PC-9 (cell line): ENCODE results near the gene PRKCA. TPM values are rescaled to one million over a fixed set of nuclear protein-coding genes. Genes with fewer than 3 reads are reported as not detected.

Source experiments
- BruUV-seq: library from RNA; stranded (reverse); fragments of 400-500 nt; replicated peaks from 2 replicates; lab custom pipeline; 2021; lab: Mats Ljungman, UMichigan
- CTCF ChIA-PET: fragments of 300-600 bp; sonication (Branson Sonifier 250); formaldehyde crosslinking; loops from one replicate; lab custom pipeline; 2022; ENCODE audit warnings: antibody characterized with exemption; lab: Charles Lee
- POLR2A ChIA-PET: fragments of 300-600 bp; sonication (Branson Sonifier 250); formaldehyde crosslinking; loops from one replicate; lab custom pipeline; 2022; ENCODE audit warnings: antibody characterized with exemption; ENCODE audit not compliant: unreplicated experiment; lab: Charles Lee
- DNase-seq, 2 experiments: peaks; one replicate each; pipeline versions ENCODE4 v3.0.0 to v3.0.0-alpha.2; 2015 to 2022; ENCODE audit warnings: mixed read lengths in 1 of 2
- H2AFZ ChIP-seq: fragments of 200-600 bp; sonication (generic); 2 replicates; pipeline ENCODE4 v1.8.1; 2017; ENCODE audit warnings: antibody characterized with exemption
- H3F3A ChIP-seq: fragments of 200-600 bp; sonication (generic); 2 replicates; pipeline ENCODE4 v1.8.1; 2017; ENCODE audit warnings: antibody characterized with exemption, mild to moderate bottlenecking, low read depth; ENCODE audit not compliant: insufficient read depth
- H3K27ac ChIP-seq: fragments of 200-600 bp; sonication (generic); 2 replicates; pipeline ENCODE4 v1.6.1; 2016; ENCODE audit warnings: mixed run types
- H3K27me3 ChIP-seq: fragments of 200-600 bp; sonication (generic); 2 replicates; pipeline ENCODE4 v1.6.1; 2016; ENCODE audit warnings: low read depth, mixed run types; ENCODE audit not compliant: insufficient read depth
- H3K36me3 ChIP-seq: fragments of 200-600 bp; sonication (generic); 2 replicates; pipeline ENCODE4 v1.6.1; 2016; ENCODE audit warnings: low read depth, mixed run types
- H3K4me1 ChIP-seq: fragments of 200-600 bp; sonication (generic); replicated peaks from 2 replicates; pipeline ENCODE4 v1.6.1; 2016; ENCODE audit warnings: mixed run types; ENCODE audit not compliant: insufficient read depth
- H3K4me2 ChIP-seq: fragments of 200-600 bp; sonication (generic); 2 replicates; pipeline ENCODE4 v1.6.1; 2017; ENCODE audit warnings: mixed run types
- H3K4me3 ChIP-seq: fragments of 200-600 bp; sonication (generic); 2 replicates; pipeline ENCODE4 v1.6.1; 2016; ENCODE audit warnings: mixed run types
- H3K79me2 ChIP-seq: fragments of 200-600 bp; sonication (generic); 2 replicates; pipeline ENCODE4 v1.6.1; 2017; ENCODE audit warnings: low read depth, mixed run types
- H3K9me2 ChIP-seq: fragments of 200-600 bp; sonication (generic); 2 replicates; pipeline ENCODE4 v1.8.1; 2017; ENCODE audit warnings: mild to moderate bottlenecking; ENCODE audit not compliant: insufficient read depth
- H3K9me3 ChIP-seq: fragments of 200-600 bp; sonication (generic); 2 replicates; pipeline ENCODE4 v1.8.1; 2016; ENCODE audit warnings: low read depth; ENCODE audit not compliant: insufficient read depth
- H4K20me1 ChIP-seq: fragments of 200-600 bp; sonication (generic); 2 replicates; pipeline ENCODE4 v1.8.1; 2017; ENCODE audit not compliant: insufficient read depth
- EZH2 ChIP-seq: fragments of 200-600 bp; sonication (generic); IDR thresholded peaks from 2 replicates; pipeline ENCODE4 v1.8.0; 2017; ENCODE audit warnings: antibody characterized with exemption, low read depth
- intact Hi-C: fragments of 100-400 bp; cut with micrococcal nuclease; formaldehyde crosslinking; loops from one replicate; pipeline ENCODE4 v1.10.0; 2022; ENCODE audit not compliant: unreplicated experiment
- total RNA-seq: library from RNA; stranded (reverse); gene quantifications from 2 replicates; pipeline ENCODE4 v1.2.3, GENCODE V29; 2021
- TF ChIP-seq, protein P1 (sequence below): fragments of 200-600 bp; sonication (generic); conservative IDR thresholded peaks from 2 replicates; pipeline ENCODE4 v1.6.1; 2017; ENCODE audit warnings: mixed run types, antibody characterized with exemption, mild to moderate bottlenecking, moderate library complexity

Gene PRKCA
- total RNA-seq, 1 experiment from 2014 or later = 23.1 TPM

DNA sequence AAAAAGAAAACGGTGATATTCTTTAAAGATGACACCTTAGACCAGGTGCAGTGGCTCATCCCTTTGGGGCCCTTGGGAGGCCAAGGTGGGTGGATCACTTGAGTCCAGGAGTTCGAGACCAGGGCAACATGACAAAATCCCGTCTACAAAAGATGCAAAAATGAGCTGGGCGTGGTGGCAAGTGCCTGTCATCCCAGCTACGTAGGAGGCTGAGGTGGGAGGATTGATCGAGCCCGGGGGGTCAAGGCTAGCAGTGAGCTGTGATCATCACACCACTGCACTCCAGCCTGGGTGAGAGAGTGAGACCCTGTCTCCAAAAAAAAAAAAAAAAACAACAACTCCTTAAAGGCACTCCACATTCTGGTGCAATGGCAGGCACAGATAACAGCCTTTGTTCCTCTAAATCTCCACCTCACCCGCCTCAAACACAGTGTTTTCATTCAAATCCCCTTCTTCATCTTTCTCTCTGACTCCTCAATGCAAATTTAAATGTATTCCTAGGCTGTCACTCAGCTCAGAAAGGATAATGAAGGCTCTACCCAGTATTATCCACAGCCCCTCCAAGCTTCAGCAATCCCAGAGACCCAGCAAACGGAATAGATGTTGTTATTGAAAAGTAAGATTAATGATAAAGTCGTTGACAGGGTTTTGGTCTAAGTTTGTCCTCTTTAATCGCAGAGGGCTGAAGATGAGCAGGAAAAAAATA lies 476.3 kb downstream of the PRKCA start:
- H3K27ac ChIP-seq = no peak overlapping the region
- H3K79me2 ChIP-seq = no peaks in the 10 kb centered on the region
- no peak for TF ChIP-seq EZH2
- TF ChIP-seq, protein P1, sequence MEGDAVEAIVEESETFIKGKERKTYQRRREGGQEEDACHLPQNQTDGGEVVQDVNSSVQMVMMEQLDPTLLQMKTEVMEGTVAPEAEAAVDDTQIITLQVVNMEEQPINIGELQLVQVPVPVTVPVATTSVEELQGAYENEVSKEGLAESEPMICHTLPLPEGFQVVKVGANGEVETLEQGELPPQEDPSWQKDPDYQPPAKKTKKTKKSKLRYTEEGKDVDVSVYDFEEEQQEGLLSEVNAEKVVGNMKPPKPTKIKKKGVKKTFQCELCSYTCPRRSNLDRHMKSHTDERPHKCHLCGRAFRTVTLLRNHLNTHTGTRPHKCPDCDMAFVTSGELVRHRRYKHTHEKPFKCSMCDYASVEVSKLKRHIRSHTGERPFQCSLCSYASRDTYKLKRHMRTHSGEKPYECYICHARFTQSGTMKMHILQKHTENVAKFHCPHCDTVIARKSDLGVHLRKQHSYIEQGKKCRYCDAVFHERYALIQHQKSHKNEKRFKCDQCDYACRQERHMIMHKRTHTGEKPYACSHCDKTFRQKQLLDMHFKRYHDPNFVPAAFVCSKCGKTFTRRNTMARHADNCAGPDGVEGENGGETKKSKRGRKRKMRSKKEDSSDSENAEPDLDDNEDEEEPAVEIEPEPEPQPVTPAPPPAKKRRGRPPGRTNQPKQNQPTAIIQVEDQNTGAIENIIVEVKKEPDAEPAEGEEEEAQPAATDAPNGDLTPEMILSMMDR = no peak
- no peaks in the 10 kb centered on the region for H3F3A ChIP-seq
- no peaks in the 10 kb centered on the region for H3K9me3 ChIP-seq
- ChIA-PET CTCF (no interaction called here), POLR2A (no interaction called here)
- H4K20me1 ChIP-seq = no peaks in the 10 kb centered on the region
- no peaks in the 10 kb centered on the region for H3K36me3 ChIP-seq
- no peaks in the 10 kb centered on the region for H3K4me1 ChIP-seq
- H3K9me2 ChIP-seq = no peaks in the 10 kb centered on the region
- DNase-seq = no peak
- no peak overlapping the region for H2AFZ ChIP-seq
- no peaks in the 10 kb centered on the region for H3K27me3 ChIP-seq
- H3K4me2 ChIP-seq = no peak overlapping the region
- intact Hi-C loops = no loop called here
- H3K4me3 ChIP-seq = no peak overlapping the region
- no TSS peak for BruUV-seq

DNA sequence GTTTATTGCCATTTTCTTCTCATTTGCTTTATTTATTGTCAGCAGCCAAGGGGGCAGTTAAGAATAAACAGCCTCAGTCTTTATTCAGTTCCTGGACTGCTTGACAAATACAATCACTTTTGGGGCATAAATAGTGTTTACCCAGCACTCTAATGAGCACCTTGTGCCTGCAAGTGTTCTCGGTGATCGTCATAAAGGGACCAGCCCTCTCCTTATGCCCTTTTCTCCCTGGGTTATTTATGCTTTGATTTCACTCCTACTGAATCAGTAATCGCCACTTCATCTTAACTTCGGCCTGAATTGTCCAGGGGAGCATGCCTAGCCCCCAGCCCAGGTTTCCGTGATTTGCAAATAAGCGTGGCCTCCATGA lies 476.8 kb downstream of the PRKCA start:
- TF ChIP-seq, protein P1 = no peak
- TF ChIP-seq EZH2 = no peak
- Histone ChIP-seq H3K27me3 (no peaks in the 10 kb centered on the region), H3K27ac (no peak overlapping the region), H4K20me1 (no peaks in the 10 kb centered on the region), H3K4me1 (no peaks in the 10 kb centered on the region), H3K9me3 (no peaks in the 10 kb centered on the region), H3K79me2 (no peaks in the 10 kb centered on the region), H2AFZ (no peak overlapping the region), H3K9me2 (no peaks in the 10 kb centered on the region), H3F3A (no peaks in the 10 kb centered on the region), H3K36me3 (no peaks in the 10 kb centered on the region), H3K4me2 (no peak overlapping the region), H3K4me3 (no peak overlapping the region)
- intact Hi-C loops = no loop called here
- BruUV-seq = no TSS peak
- POLR2A ChIA-PET = no interaction called here
- CTCF ChIA-PET = no interaction called here
- no peak for DNase-seq

DNA sequence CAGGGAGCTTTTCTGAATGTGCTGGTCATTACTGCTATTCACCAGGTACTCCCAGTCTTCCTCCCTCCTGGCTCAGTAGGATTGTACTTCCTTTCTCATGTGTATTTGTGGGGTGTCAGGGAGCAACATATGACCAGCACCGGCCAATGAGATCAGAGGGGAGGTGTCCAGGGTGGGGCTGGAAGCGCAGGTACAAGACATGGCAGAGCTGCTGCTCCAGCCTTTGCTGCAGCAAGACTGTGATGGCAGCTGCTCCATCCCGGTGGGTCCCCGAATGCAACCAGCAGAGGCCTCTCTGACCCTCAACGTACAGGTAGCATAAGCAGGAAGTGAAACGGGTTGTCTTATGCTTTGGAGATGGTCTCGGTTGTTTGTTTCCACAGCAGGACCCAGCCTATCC lies 478.7 kb downstream of the PRKCA start:
- Histone ChIP-seq H3K4me1 (no peaks in the 10 kb centered on the region), H3K79me2 (no peaks in the 10 kb centered on the region), H3K4me3 (no peak overlapping the region), H3K27me3 (no peaks in the 10 kb centered on the region), H3K27ac (no peak overlapping the region), H2AFZ (no peak overlapping the region), H3K9me2 (no peaks in the 10 kb centered on the region), H3K4me2 (no peak overlapping the region), H4K20me1 (no peaks in the 10 kb centered on the region), H3K36me3 (no peaks in the 10 kb centered on the region), H3F3A (no peaks in the 10 kb centered on the region), H3K9me3 (no peaks in the 10 kb centered on the region)
- ChIA-PET CTCF (no interaction called here), POLR2A (no interaction called here)
- no TSS peak for BruUV-seq
- TF ChIP-seq, protein P1 = no peak
- TF ChIP-seq EZH2 = no peak
- intact Hi-C loops = no loop called here
- DNase-seq = no peak
